Neuronal stem cell (in vitro differentiated cells): Measurements from ENCODE around the gene COL5A1.
A peak's percentile ranks its signal among the peaks of the same experiment; 100 is the strongest.

Experiments
- DNase-seq: peaks from one replicate; pipeline ENCODE4 v3.0.0-alpha.2; 2013; ENCODE audit warnings: low spot score
- H2AFZ ChIP-seq: one replicate; pipeline ENCODE4 v1.6.1; 2013; ENCODE audit warnings: mild to moderate bottlenecking, low read length, inconsistent platforms
- H2AK5ac ChIP-seq: 2 replicates; pipeline ENCODE4 v1.6.1; 2013; ENCODE audit warnings: low read depth, mild to moderate bottlenecking, inconsistent platforms, low read length, moderate library complexity, mixed read lengths
- H2BK120ac ChIP-seq: 2 replicates; pipeline ENCODE4 v1.6.1; 2013; ENCODE audit warnings: low read depth, mild to moderate bottlenecking, inconsistent platforms, low read length, moderate library complexity, mixed read lengths
- H2BK12ac ChIP-seq: one replicate; pipeline ENCODE4 v1.6.1; 2013; ENCODE audit warnings: low read length, inconsistent platforms
- H2BK15ac ChIP-seq: 2 replicates; pipeline ENCODE4 v1.6.1; 2013; ENCODE audit warnings: mild to moderate bottlenecking, low read length, inconsistent platforms, mixed read lengths
- H2BK5ac ChIP-seq: one replicate; pipeline ENCODE4 v1.6.1; 2013; ENCODE audit warnings: inconsistent platforms, mild to moderate bottlenecking, low read length, moderate library complexity
- H3K14ac ChIP-seq: one replicate; pipeline ENCODE4 v1.6.1; 2013; ENCODE audit warnings: low read length, inconsistent platforms
- H3K18ac ChIP-seq: 2 replicates; pipeline ENCODE4 v1.6.1; 2013; ENCODE audit warnings: low read length, inconsistent platforms
- H3K23ac ChIP-seq: 2 replicates; pipeline ENCODE4 v1.6.1; 2013; ENCODE audit warnings: low read depth, mild to moderate bottlenecking, mixed read lengths, low read length, inconsistent platforms; ENCODE audit not compliant: poor library complexity
- H3K27ac ChIP-seq: replicated peaks from 3 replicates; pipeline ENCODE4 v1.5.1; 2013; ENCODE audit warnings: low read length, inconsistent platforms
- H3K27me3 ChIP-seq, 3 experiments: 2 replicates each; pipeline ENCODE4 v1.6.1; 2013; ENCODE audit warnings: low read length in 3 of 3, mild to moderate bottlenecking in 2 of 3, inconsistent platforms in 1 of 3, low read depth in 1 of 3, mixed read lengths in 1 of 3, moderate library complexity in 1 of 3; ENCODE audit not compliant: control insufficient read depth in 3 of 3, insufficient read depth in 3 of 3
- H3K36me3 ChIP-seq, 2 donors: replicated peaks in 1 of 2; 2 replicates each; pipeline ENCODE4 v1.6.1; 2013; ENCODE audit warnings: low read length in 2 of 2; ENCODE audit not compliant: control insufficient read depth in 2 of 2, insufficient read depth in 2 of 2
- H3K4ac ChIP-seq: 2 replicates; pipeline ENCODE4 v1.6.1; 2013; ENCODE audit warnings: inconsistent platforms, mild to moderate bottlenecking, low read length, moderate library complexity
- H3K4me1 ChIP-seq, 2 donors: 1 replicate in 1 of 2; 2 replicates in 1 of 2; pipeline ENCODE4 v1.6.1; 2013; ENCODE audit warnings: low read length in 2 of 2, low read depth in 1 of 2; ENCODE audit not compliant: control insufficient read depth in 2 of 2, insufficient read depth in 1 of 2
- H3K4me2 ChIP-seq: one replicate; pipeline ENCODE4 v1.6.1; 2013; ENCODE audit warnings: mild to moderate bottlenecking, low read length, inconsistent platforms; ENCODE audit not compliant: insufficient read depth, poor library complexity, severe bottlenecking
- H3K4me3 ChIP-seq, 2 donors: 2 replicates each; pipeline ENCODE4 v1.5.1; 2013; ENCODE audit warnings: low read length in 2 of 2, mild to moderate bottlenecking in 2 of 2, inconsistent platforms in 1 of 2, moderate library complexity in 1 of 2
- H3K79me1 ChIP-seq: one replicate; pipeline ENCODE4 v1.6.1; 2013; ENCODE audit warnings: low read depth, mild to moderate bottlenecking, inconsistent platforms, low read length, moderate library complexity
- H3K9ac ChIP-seq: one replicate; pipeline ENCODE4 v1.6.1; 2013; ENCODE audit warnings: mild to moderate bottlenecking, low read depth, low read length, inconsistent platforms; ENCODE audit not compliant: poor library complexity
- H3K9me3 ChIP-seq, 2 donors: replicated peaks in 1 of 2; 2 replicates each; pipeline versions ENCODE3 to v1.6.1; 2013; ENCODE audit warnings: low read length in 2 of 2, mild to moderate bottlenecking in 2 of 2, inconsistent platforms in 1 of 2, low read depth in 1 of 2, mixed read lengths in 1 of 2, moderate library complexity in 1 of 2; ENCODE audit not compliant: control insufficient read depth in 2 of 2, insufficient read depth in 1 of 2
- H4K8ac ChIP-seq: one replicate; pipeline ENCODE4 v1.6.1; 2013; ENCODE audit warnings: low read depth, mild to moderate bottlenecking, inconsistent platforms, low read length, moderate library complexity
- H4K91ac ChIP-seq: one replicate; pipeline ENCODE4 v1.6.1; 2013; ENCODE audit warnings: low read length, low read depth, mild to moderate bottlenecking, inconsistent platforms; ENCODE audit not compliant: poor library complexity
- WGBS, 2 donors: extraction: QIAGEN DNeasy Blood & Tissue Kit; methylation state at CpG; one replicate each; pipeline ENCODE4 v1.1.7; 2013; ENCODE audit warnings: missing lambda C conversion rate in 2 of 2, mixed read lengths in 1 of 2; ENCODE audit not compliant: insufficient read length in 2 of 2, insufficient replicate concordance in 1 of 2; ENCODE audit errors: extremely low coverage in 2 of 2; 5-methylcytosine and 5-hydroxymethylcytosine counted together

The COL5A1 gene

DNA sequence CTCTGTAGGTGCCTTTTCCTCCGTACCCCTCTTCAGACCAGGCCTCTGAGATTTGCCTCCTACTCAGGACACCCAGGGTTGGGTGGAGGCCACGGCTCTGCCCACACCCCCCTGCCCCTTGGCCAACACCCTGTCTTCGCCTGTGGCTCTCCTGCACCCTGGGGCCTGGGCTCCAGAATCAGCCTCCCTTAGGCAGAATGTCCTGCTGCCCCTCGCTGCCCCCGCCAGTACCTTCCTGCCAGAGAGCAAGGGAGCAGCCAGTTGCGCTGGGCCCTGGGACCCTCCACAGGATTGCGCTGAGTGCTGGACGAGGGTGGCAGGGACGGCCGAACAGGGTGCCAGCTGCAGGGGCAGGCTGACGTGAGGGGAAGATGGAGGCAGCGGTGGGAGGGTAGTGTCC is 53.5 kb downstream of the COL5A1 start:
- Histone ChIP-seq H2BK15ac (no peak overlapping the region), H3K4me1 (peaks cover 0 to 7% of the 10 kb centered on the region in 2 donors), H3K9ac (peak overlapping the region; percentile 60), H3K4ac (no peak overlapping the region), H4K8ac (no peak overlapping the region), H3K79me1 (peaks cover 5% of the 10 kb centered on the region), H3K36me3 (no peaks in the 10 kb centered on the region), H3K4me3 (no peak overlapping the region), H4K91ac (no peak overlapping the region), H3K27ac (no peak overlapping the region), H2BK12ac (peak overlapping the region; percentile 22), H2AFZ (no peak overlapping the region), H3K18ac (peak overlapping the region; percentile 27), H3K4me2 (no peak overlapping the region), H3K14ac (peak overlapping the region; percentile 63), H2BK5ac (no peak overlapping the region), H3K23ac (no peak overlapping the region), H2BK120ac (no peak overlapping the region), H3K9me3 (no peaks in the 10 kb centered on the region), H3K27me3 (peaks cover 0 to 8% (median 0%) of the 10 kb centered on the region in 3 experiments), H2AK5ac (no peak overlapping the region)
- DNase-seq, result no peak
- no CpG with 5 or more reads among the region's 12 CpGs for WGBS, 2 donors

DNA sequence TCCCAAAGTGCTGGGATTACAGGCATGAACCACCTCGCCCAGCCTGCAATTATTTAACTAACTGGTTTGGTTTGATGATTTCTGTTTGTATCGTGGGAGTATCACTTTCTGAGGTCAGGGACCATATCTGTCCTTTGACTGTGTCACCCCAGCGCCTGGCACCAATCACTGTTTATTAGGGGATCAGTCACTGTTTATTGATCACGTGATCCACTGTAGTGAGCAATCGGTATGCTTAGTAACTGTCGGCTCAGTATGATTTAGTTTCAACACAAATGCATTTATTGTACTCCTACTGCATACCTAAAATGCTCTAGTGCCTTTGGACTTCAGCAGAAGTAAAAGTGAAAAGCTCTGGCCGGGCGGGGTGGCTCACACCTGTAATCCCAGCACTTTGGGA is 54.8 kb downstream of the COL5A1 start:
- peaks cover 0 to 7% of the 10 kb centered on the region in 2 donors for H3K4me1 ChIP-seq
- H3K36me3 ChIP-seq, result no peaks in the 10 kb centered on the region
- no peak overlapping the region for H3K27ac ChIP-seq
- H3K14ac ChIP-seq, result no peak overlapping the region
- no peak overlapping the region for H2AK5ac ChIP-seq
- no peak overlapping the region for H2BK15ac ChIP-seq
- H3K4me3 ChIP-seq, result no peak overlapping the region
- H3K27me3 ChIP-seq, result peaks cover 0 to 8% (median 0%) of the 10 kb centered on the region in 3 experiments
- no peak overlapping the region for H4K8ac ChIP-seq
- no peak overlapping the region for H3K4me2 ChIP-seq
- H2BK12ac ChIP-seq, result no peak overlapping the region
- peaks cover 5% of the 10 kb centered on the region for H3K79me1 ChIP-seq
- no peak overlapping the region for H2AFZ ChIP-seq
- DNase-seq, result no peak
- no peak overlapping the region for H2BK5ac ChIP-seq
- no peak overlapping the region for H3K4ac ChIP-seq
- H3K9me3 ChIP-seq, result no peaks in the 10 kb centered on the region
- no peak overlapping the region for H3K23ac ChIP-seq
- no peak overlapping the region for H4K91ac ChIP-seq
- WGBS, 2 donors, result no CpG with 5 or more reads among the region's 8 CpGs
- H2BK120ac ChIP-seq, result no peak overlapping the region
- H3K9ac ChIP-seq, result no peak overlapping the region
- no peak overlapping the region for H3K18ac ChIP-seq

DNA sequence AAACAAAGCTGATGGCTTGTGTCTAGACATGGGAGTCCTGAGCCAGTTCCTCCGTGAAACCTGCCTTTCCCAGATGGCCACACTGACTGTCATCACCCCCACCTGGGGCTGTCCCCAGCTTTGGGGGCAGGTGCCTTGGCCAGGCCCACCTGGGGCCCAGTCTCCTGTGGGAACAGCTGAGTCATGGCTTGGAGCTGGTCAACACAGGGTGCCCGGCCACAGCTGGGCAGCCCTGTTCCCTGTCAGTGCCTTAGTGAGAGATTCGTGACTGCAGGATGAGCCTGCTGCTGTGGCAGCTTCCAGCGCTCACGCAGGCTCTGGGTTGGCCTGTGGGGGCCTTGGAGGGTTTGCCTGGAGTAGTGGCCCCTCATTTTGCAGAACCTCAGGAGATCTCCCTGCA is 56.5 kb downstream of the COL5A1 start:
- Histone ChIP-seq H2BK120ac (peak overlapping the region; percentile 28), H3K9ac (peak overlapping the region; percentile 9), H2AK5ac (peak overlapping the region; percentile 74), H3K4me3 (no peak overlapping the region), H3K27me3 (peaks cover 0 to 8% (median 0%) of the 10 kb centered on the region in 3 experiments), H3K23ac (peak overlapping the region; percentile 6), H3K36me3 (no peaks in the 10 kb centered on the region), H3K4ac (no peak overlapping the region), H3K79me1 (peaks cover 5% of the 10 kb centered on the region), H3K27ac (no peak overlapping the region), H3K4me2 (no peak overlapping the region), H2AFZ (no peak overlapping the region), H2BK12ac (no peak overlapping the region), H4K91ac (no peak overlapping the region), H3K9me3 (no peaks in the 10 kb centered on the region), H3K18ac (peak overlapping the region; percentile 87), H2BK15ac (no peak overlapping the region), H4K8ac (no peak overlapping the region), H3K4me1 (peaks cover 0 to 7% of the 10 kb centered on the region in 2 donors), H3K14ac (no peak overlapping the region), H2BK5ac (no peak overlapping the region)
- WGBS, 2 donors, result no CpG with 5 or more reads among the region's 5 CpGs
- DNase-seq, result no peak

DNA sequence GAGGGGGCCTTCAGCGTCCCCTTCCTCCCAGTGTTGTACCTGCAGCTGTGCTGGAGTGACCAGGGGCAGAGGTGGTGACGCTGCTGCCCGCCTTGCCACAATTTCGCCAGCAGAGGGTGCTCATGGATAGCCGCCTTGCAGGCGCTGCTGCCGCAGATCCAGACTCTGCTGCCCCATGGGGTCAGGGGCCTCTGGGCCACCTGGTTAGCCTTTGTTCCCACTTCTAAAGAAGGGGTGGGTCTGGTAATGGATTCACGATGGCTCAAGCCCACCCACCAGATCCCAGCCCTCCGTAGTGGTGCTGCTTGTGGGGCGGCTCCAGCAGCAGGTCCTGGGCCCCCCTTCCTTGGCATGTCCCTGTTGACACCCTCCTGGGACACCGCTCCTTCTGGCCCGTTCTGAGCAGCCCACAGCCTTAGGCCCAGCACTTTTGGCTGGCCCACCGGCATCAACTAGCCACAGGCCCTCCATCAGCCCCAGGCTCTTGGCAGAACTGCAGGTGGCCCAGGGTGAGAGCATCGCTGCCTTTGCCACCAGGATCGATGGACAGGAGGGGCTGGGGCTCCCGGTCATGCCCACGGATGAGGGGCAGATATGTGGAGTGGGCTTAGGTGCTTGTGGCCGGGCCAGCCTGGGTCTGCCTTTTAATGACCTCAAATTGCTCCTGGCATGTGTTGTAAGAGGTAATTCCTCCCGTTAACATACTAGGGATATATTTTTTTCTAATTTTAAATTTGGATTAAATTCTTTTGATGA is 57.2 kb downstream of the COL5A1 start:
- Histone ChIP-seq H3K4ac (no peak overlapping the region), H3K79me1 (peaks cover 5% of the 10 kb centered on the region), H2AFZ (no peak overlapping the region), H3K27me3 (peaks cover 0 to 8% (median 0%) of the 10 kb centered on the region in 3 experiments), H3K18ac (peak overlapping the region; percentile 87), H3K4me1 (peaks cover 0 to 7% of the 10 kb centered on the region in 2 donors), H4K8ac (no peak overlapping the region), H4K91ac (no peak overlapping the region), H3K9me3 (no peaks in the 10 kb centered on the region), H3K4me3 (no peak overlapping the region), H2AK5ac (peak overlapping the region; percentile 74), H3K36me3 (no peaks in the 10 kb centered on the region), H3K27ac (no peak overlapping the region), H3K9ac (no peak overlapping the region), H3K14ac (peak overlapping the region; percentile 99), H3K4me2 (peak overlapping the region; percentile 11), H2BK5ac (no peak overlapping the region), H2BK12ac (peak overlapping the region; percentile 41), H2BK15ac (no peak overlapping the region), H2BK120ac (no peak overlapping the region), H3K23ac (peak overlapping the region; percentile 65)
- peak; percentile 84 for DNase-seq
- WGBS, 2 donors, result no CpG with 5 or more reads among the region's 19 CpGs
